Epithelial cell of umbilical artery (primary cell): ENCODE measurements around the gene RNF224. TPM values are rescaled to one million over a fixed set of nuclear protein-coding genes. Genes with fewer than 3 reads are reported as not detected.

Experiments used
- total RNA-seq: library from RNA; depleted of rRNA; stranded (reverse); fragments of >200 nt; gene quantifications from 2 replicates; pipeline ENCODE4 v1.2.3, GENCODE V29; 2014

Gene RNF224
- total RNA-seq, 1 donor from 2014 or later = not detected

Other genes starting within 250 kb of the RNF224 start
- gene PTGDS, start 250.0 kb upstream of the RNF224 start, total RNA-seq = 0.65 TPM in 1 of 2 replicates, not detected in the other
- not detected in 2 replicates for gene LCNL1, start 244.5 kb upstream of the RNF224 start, total RNA-seq
- 18.8 and 26.0 TPM in 2 replicates for gene PAXX, start 235.1 kb upstream of the RNF224 start, total RNA-seq
- gene CLIC3, start 230.9 kb upstream of the RNF224 start, total RNA-seq = 0.32 TPM in 1 of 2 replicates, not detected in the other
- 4.0 and 8.4 TPM in 2 replicates for gene ABCA2, start 199.3 kb upstream of the RNF224 start, total RNA-seq
- gene FUT7, start 195.4 kb upstream of the RNF224 start, total RNA-seq = not detected in 2 replicates
- gene NPDC1, start 181.3 kb upstream of the RNF224 start, total RNA-seq = 28.3 and 29.2 TPM in 2 replicates
- not detected in 2 replicates for gene ENTPD2, start 173.4 kb upstream of the RNF224 start, total RNA-seq
- gene SAPCD2, start 156.9 kb upstream of the RNF224 start, total RNA-seq = 15.3 and 19.3 TPM in 2 replicates
- gene UAP1L1, start 150.0 kb upstream of the RNF224 start, total RNA-seq = 6.2 and 15.8 TPM in 2 replicates
- gene MAN1B1, start 140.5 kb upstream of the RNF224 start, total RNA-seq = 57.0 and 64.3 TPM in 2 replicates
- 63.1 and 69.8 TPM in 2 replicates for gene DPP7, start 112.8 kb upstream of the RNF224 start, total RNA-seq
- under 0.01 TPM in 2 replicates for gene GRIN1, start 88.3 kb upstream of the RNF224 start, total RNA-seq
- gene LRRC26, start 57.5 kb upstream of the RNF224 start, total RNA-seq = not detected in 2 replicates
- gene TMEM210, start 55.4 kb upstream of the RNF224 start, total RNA-seq = not detected in 2 replicates
- 22.7 and 24.6 TPM in 2 replicates for gene ANAPC2, start 38.9 kb upstream of the RNF224 start, total RNA-seq
- 105 and 126 TPM in 2 replicates for gene SSNA1, start 38.8 kb upstream of the RNF224 start, total RNA-seq
- 4.6 and 5.5 TPM in 2 replicates for gene TPRN, start 26.8 kb upstream of the RNF224 start, total RNA-seq
- gene TMEM203, start 21.9 kb upstream of the RNF224 start, total RNA-seq = 30.9 and 34.1 TPM in 2 replicates
- 3.6 TPM in 2 replicates for gene NDOR1, start 21.8 kb upstream of the RNF224 start, total RNA-seq
- gene RNF208, start 5.3 kb upstream of the RNF224 start, total RNA-seq = 0.32 TPM in 1 of 2 replicates, not detected in the other
- gene CYSRT1, start 2.3 kb upstream of the RNF224 start, total RNA-seq = 0.32 TPM in 1 of 2 replicates, not detected in the other
- not detected in 2 replicates for gene SLC34A3, start 3.4 kb downstream of the RNF224 start, total RNA-seq
- 222 and 249 TPM in 2 replicates for gene TUBB4B, start 13.8 kb downstream of the RNF224 start, total RNA-seq
- gene STPG3, start 23.8 kb downstream of the RNF224 start, total RNA-seq = not detected in 2 replicates
- gene NELFB, start 27.8 kb downstream of the RNF224 start, total RNA-seq = 61.4 and 67.0 TPM in 2 replicates
- 29.3 and 39.0 TPM in 2 replicates for gene TOR4A, start 50.2 kb downstream of the RNF224 start, total RNA-seq
- 25.1 and 46.1 TPM in 2 replicates for gene NRARP, start 74.8 kb downstream of the RNF224 start, total RNA-seq
- gene EXD3, start 195.7 kb downstream of the RNF224 start, total RNA-seq = 18.8 and 22.0 TPM in 2 replicates
- 0.46 and 0.65 TPM in 2 replicates for gene NOXA1, start 195.9 kb downstream of the RNF224 start, total RNA-seq
- not detected in 2 replicates for gene ENTPD8, start 213.9 kb downstream of the RNF224 start, total RNA-seq
- 17.9 and 19.0 TPM in 2 replicates for gene NSMF, start 231.8 kb downstream of the RNF224 start, total RNA-seq